SKM-1 treated with dmso at 0.1 percent for 144 hours (cell line): ENCODE data around the gene ZNF613.
A peak's percentile ranks its signal among the peaks of the same experiment; 100 is the strongest.
"Not testable (repeated sequence)": the region's sequence is repeated elsewhere in the genome, so short reads cannot be mapped to it uniquely, and the experiment has no call there.

Experiments
- DNase-seq: peaks from one replicate; lab custom pipeline; 2025; ENCODE audit not compliant: unreplicated experiment; lab: John Stamatoyannopoulos, UW

ZNF613 gene

GRCh38 chr19:51926784-51927741, at the start of gene ZNF613:
Gene ZNF613 (plus strand): TSS chr19:51927472. CDS start chr19:51936221, 8,749 bp downstream.
- peak; percentile 46 for DNase-seq

- no peak for DNase-seq
Measured at GRCh38 chr19:51882518-51882917, 44.8 kb upstream of the ZNF613 start.

- DNase-seq = no peak
Measured at GRCh38 chr19:51884713-51885112, 42.6 kb upstream of the ZNF613 start.

GRCh38 chr19:51887522-51888498, 39.5 kb upstream of the ZNF613 start, which contains the start of gene ZNF577:
Gene ZNF577 (minus strand): TSS chr19:51887951. CDS start chr19:51880382, 7,569 bp downstream.
- DNase-seq = peak; percentile 47

- no peak for DNase-seq
Measured at GRCh38 chr19:51889934-51890333, 37.3 kb upstream of the ZNF613 start.

DNA sequence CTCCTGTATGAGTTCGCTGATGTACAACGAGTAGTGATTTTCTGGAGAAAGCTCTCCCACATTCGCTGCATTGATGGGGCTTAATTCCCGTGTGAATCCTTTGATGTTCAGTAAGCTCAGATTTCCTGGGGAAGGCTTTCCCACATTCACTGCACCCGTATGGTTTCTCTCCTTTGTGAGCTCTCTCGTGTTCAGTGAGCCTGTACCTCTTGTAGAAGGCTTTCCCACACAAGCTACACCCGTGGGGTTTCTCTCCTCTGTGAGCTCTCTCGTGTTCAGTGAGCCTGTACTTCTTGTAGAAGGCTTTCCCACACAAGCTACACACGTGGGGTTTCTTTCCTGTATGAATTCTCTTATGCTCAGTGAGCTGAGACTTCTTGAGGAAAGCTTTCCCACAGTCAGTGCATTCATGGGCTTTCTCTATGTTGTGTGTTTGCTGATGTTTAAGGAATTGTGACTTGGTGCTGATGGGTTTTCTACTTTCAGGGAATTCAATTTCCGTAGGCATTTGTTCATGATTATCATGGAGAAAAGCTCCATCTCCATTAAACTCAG, 36.0 kb upstream of the ZNF613 start:
- DNase-seq = no peak

DNA sequence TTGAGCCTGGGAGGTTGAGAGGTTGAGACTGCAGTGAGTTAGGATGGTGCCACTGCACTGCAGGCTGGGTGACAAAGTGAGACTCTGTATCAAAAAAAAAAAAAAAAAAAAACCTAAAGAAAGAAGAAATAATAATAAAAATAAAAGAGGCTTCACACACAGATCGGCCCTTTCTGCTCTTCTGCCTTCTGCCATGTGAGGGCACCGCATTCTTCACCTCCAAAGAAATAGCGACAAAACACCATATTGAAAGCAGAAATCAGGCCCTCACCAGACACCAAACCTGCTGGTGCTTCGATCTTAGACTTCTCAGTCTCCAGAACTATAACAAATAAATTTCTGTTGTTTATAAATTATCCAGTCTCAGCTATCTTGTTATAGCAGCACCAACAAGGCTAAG, 25.4 kb upstream of the ZNF613 start:
- DNase-seq = no peak

DNA sequence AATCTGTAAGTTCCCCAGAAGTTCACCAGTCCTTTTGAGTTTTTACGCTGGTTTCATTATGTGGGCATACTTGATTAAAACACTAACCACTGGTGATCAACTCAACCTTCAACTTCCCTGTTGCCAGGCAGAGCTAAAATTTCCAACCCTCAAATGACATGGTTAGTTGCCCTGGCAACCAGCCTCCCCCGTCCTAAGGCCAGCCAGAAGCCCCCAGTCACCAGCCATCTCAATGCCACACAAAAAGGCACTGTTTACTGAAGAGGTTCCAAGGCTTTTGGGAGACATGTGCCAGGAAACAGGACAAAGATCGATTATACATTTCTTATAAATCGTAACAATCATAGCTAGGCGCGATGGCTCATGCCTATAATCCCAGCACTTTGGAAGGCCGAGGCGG, 24.1 kb upstream of the ZNF613 start:
- DNase-seq = no peak

GRCh38 chr19:51904331-51905165, 22.7 kb upstream of the ZNF613 start, which contains the start of gene ZNF649:
Gene ZNF649 (minus strand): TSS chr19:51905017. CDS start chr19:51900107, 4,910 bp downstream.
- peak; percentile 34 for DNase-seq

- DNase-seq = no peak
Measured at GRCh38 chr19:51905206-51905605, 22.1 kb upstream of the ZNF613 start.

DNA sequence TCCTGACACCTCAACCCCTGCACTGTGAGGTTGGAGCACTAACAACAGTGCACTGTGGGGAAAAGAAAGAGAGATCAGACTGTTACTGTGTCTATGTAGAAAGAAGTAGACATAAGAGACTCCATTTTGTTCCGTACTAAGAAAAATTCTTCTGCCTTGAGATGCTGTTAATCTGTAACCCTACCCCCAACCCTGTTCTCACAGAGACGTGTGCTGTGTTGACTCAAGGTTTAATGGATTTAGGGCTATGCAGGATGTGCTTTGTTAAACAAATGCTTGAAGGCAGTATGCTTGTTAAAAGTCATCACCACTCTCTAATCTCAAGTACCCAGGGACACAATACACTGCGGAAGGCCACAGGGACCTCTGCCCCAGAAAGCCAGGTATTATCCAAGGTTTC, 21.6 kb upstream of the ZNF613 start:
- not testable (repeated sequence) for DNase-seq

DNA sequence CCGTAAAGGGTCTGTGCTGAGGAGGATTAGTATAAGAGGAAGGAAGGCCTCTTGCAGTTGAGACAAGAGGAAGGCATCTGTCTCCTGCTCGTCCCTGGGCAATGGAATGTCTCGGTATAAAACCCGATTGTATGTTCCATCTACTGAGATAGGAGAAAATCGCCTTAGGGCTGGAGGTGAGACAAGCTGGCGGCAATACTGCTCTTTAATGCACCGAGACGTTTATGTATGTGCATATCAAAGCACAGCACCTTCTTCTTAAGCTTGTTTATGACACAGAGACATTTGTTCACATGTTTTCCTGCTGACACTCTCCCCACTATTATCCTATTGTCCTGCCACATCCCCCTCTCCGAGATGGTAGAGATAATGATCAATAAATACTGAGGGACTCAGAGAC, 21.2 kb upstream of the ZNF613 start:
- not testable (repeated sequence) for DNase-seq

DNA sequence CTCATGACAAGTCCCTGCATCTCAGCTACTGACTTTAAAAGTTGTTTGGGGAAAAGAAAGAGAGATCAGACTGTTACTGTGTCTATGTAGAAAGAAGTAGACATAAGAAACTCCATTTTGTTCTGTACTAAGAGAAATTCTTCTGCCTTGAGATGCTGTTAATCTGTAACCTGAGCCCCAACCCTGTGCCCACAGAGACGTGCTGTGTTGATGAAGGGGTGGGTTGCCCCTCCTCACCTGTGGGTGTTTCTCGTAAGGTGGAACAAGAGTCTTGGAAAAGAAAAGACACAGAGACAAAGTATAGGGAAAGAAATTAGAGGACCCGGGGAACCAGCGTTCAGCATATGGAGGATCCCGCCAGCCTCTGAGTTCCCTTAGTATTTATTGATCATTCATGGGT, 19.3 kb upstream of the ZNF613 start:
- not testable (repeated sequence) for DNase-seq

- no peak for DNase-seq
Measured at GRCh38 chr19:51915324-51915867, 11.9 kb upstream of the ZNF613 start.

GRCh38 chr19:51916167-51916566, 11.1 kb upstream of the ZNF613 start:
- no peak for DNase-seq

- DNase-seq = no peak
Measured at GRCh38 chr19:51919606-51920005, 7.7 kb upstream of the ZNF613 start.

DNA sequence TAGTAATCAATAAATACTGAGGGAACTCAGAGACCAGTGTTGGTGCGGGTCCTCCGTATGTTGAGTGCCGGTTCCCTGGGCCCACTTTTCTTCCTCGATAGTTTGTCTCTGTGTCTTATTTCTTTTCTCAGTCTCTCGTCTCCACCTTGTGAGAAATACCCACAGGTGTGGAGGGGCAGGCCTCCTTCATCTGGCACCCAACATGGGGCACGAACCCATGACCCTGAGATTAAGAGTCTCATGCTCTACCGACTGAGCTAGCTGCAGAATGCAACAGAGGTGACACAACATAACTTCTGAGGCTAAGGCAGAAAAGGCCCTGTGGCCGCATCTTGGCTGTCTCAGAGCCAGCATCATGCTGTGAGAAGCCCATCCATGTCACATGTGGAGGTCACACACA, 5.3 kb upstream of the ZNF613 start:
- DNase-seq = no peak

- no peak for DNase-seq
Measured at GRCh38 chr19:51926426-51926783, 867 bp upstream of the ZNF613 start.

GRCh38 chr19:51927859-51928258, 587 bp downstream of the ZNF613 start:
- no peak for DNase-seq

DNA sequence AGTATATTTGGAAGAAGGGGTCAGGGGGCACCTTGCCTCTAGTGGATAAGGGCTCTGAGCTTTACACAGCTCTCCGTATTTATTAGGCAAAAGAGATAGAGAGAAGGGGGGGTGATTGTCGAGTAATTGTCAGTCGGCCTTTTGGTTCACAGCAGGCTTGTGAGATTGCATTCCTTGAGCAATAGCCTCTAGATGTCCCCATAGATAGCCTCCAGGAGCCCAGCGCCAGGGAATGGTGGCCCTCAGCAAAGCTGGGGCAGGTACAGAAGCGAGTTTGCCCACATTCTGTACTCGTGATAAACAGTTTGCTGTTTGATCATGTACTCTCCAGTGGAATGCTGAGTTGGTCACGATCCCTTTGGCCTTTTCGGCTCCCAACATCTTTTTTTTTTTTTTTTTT, 4.6 kb downstream of the ZNF613 start:
- DNase-seq = no peak
